Body of pancreas (tissue), 4 donors: ENCODE data around the gene TJP3. TPM values are rescaled to one million over a fixed set of nuclear protein-coding genes. Genes with fewer than 3 reads are reported as not detected.

ENCODE experiments used
- ATAC-seq: fragments of 150-250 bp; one replicate; pipeline ENCODE4 v1.9.1; 2016
- DNase-seq, 4 donors: peaks; one replicate each; pipeline ENCODE4 v3.0.0-alpha.2; 2019
- H3K27ac ChIP-seq, 4 donors: fragments of 200-600 bp; sonication (generic); 1 replicate in 3 of 4; 2 replicates in 1 of 4; pipeline versions ENCODE4 v1.5.1 to v1.6.1; 2016 to 2019; ENCODE audit warnings: mild to moderate bottlenecking in 1 of 4, mixed read lengths in 1 of 4, moderate library complexity in 1 of 4
- H3K27me3 ChIP-seq, 2 donors: fragments of 200-600 bp; sonication (generic); one replicate each; pipeline ENCODE4 v1.6.0; 2016; ENCODE audit warnings: mild to moderate bottlenecking in 1 of 2
- H3K36me3 ChIP-seq, 2 donors: fragments of 200-600 bp; sonication (generic); replicated peaks in 1 of 2; 2 replicates each; pipeline ENCODE4 v1.5.1; 2016; ENCODE audit warnings: low read depth in 2 of 2; ENCODE audit not compliant: insufficient read depth in 1 of 2
- H3K4me1 ChIP-seq: fragments of 200-600 bp; sonication (generic); one replicate; pipeline ENCODE4 v1.6.0; 2016
- H3K4me3 ChIP-seq, 2 donors: fragments of 200-600 bp; sonication (generic); 1 replicate in 1 of 2; 2 replicates in 1 of 2; pipeline ENCODE4 v1.5.1; 2016 to 2019
- H3K9me3 ChIP-seq, 3 donors: fragments of 200-600 bp; sonication (generic); 1 replicate in 2 of 3; 2 replicates in 1 of 3; pipeline ENCODE4 v1.5.1; 2016
- POLR2A ChIP-seq, 3 donors: fragments of 450-650 bp; IDR thresholded peaks; one replicate each; pipeline ENCODE4 v1.6.1; 2016; ENCODE audit warnings: antibody characterized with exemption in 3 of 3, mild to moderate bottlenecking in 2 of 3
- WGBS, 2 donors: methylation state at CpG; one replicate each; pipeline ENCODE4 v1.1.5; 2017; 5-methylcytosine and 5-hydroxymethylcytosine counted together
- intact Hi-C: fragments of 100-400 bp; cut with DNase I; formaldehyde crosslinking; loops from one replicate; pipeline ENCODE4 v1.15.1; 2023
- total RNA-seq, 2 donors: library from RNA; depleted of rRNA; stranded (reverse); fragments of >200 nt; gene quantifications; one replicate each; pipeline ENCODE4 v1.1.0, GENCODE V29; 2016
- TF ChIP-seq, protein P1 (sequence below), 7 experiments: fragments of 450-650 bp in 4 of 7; fragments of 200-600 bp in 3 of 7; sonication (generic) in 3 of 7; IDR thresholded peaks; one replicate each; pipeline ENCODE4 v1.5.1; 2016 to 2019; ENCODE audit warnings: antibody characterized with exemption in 7 of 7

The TJP3 gene
- total RNA-seq, 2 donors from 2014 or later: 15.8 to 21.4 TPM

DNA sequence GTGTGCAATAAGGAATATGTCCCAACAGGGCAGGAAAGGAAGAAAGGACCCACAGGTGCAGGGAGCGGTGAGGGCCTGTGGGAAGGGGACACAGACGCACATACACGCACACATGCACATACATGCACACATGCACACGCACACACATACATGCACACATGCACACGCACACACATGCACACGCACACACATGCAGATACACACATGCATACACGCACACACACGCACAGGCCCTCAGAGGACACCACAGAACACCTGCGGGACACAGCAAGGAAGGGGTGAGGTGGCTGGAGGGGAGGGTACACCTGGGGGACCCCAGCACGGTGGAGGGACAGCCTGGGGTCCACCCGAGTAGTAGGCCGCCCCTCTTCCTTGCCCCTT, 20.8 kb upstream of the TJP3 start:
- TF ChIP-seq, protein P1, sequence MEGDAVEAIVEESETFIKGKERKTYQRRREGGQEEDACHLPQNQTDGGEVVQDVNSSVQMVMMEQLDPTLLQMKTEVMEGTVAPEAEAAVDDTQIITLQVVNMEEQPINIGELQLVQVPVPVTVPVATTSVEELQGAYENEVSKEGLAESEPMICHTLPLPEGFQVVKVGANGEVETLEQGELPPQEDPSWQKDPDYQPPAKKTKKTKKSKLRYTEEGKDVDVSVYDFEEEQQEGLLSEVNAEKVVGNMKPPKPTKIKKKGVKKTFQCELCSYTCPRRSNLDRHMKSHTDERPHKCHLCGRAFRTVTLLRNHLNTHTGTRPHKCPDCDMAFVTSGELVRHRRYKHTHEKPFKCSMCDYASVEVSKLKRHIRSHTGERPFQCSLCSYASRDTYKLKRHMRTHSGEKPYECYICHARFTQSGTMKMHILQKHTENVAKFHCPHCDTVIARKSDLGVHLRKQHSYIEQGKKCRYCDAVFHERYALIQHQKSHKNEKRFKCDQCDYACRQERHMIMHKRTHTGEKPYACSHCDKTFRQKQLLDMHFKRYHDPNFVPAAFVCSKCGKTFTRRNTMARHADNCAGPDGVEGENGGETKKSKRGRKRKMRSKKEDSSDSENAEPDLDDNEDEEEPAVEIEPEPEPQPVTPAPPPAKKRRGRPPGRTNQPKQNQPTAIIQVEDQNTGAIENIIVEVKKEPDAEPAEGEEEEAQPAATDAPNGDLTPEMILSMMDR (IDR thresholded peaks at IDR 0.05): no peak
- TF ChIP-seq POLR2A (IDR thresholded peaks at IDR 0.05): no peak

DNA sequence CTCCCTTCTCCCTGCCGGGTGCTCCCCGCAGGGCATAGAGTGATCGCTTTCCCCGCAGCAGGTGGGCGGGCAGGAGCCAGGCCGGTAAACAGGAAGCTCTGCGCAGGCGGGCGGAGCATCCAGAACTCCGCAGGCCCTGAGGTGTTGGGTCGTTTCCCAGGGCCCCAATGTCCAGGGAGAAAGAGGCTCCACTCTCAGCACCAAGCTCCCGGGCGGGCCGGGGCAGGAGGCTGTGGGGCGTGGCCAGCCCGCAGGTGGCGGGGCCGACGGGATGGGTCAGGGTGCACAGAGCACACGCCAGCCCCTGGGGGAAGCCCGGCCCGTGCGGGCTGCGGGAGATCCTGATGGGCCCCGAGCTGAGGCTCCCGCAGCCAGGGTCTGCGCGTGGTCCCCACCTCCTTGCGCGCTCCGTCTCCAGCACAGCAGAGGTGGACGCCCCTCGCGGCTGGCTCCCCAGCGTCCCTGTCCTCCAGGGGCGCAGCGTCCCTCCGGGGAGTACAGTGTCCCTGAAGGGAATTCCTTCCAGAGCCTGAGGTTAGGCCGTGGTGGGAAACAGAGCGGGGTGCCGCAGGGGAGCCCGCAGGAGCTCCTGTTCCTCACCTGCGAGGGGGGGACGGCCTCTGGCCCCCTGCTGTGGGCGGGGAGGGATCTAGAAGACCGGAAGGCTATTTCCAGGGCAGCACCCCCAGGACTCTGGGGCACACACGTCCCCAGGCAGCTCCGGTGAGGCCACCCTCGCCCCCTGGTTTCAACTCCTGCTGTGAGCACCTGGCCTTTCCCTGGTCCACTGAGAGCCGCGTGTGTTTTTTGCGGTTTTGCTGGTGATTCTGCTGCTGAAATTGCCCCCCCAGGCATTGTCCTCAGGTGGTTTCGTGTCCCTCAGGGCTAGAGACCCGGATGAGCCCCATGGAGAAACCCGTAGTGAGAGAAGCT, 20.1 kb upstream of the TJP3 start:
- ATAC-seq (peak; percentile 50), DNase-seq (peak in 3 of 4 donors; percentile 49 to 62 (median 57))
- H3K36me3 ChIP-seq: no peaks in the 10 kb centered on the region
- intact Hi-C loops: no loop called here
- H3K4me1 ChIP-seq: peaks cover 26% of the 10 kb centered on the region
- TF ChIP-seq, protein P1 (IDR thresholded peaks at IDR 0.05): no peak
- peak in 1 of 3 donors; percentile 8 for TF ChIP-seq POLR2A (IDR thresholded peaks at IDR 0.05)
- 36 to 87% methylated on average over 8 to 55 of the region's 55 CpGs for WGBS, 2 donors
- no peaks in the 10 kb centered on the region for H3K27me3 ChIP-seq
- no peak overlapping the region for H3K4me3 ChIP-seq
- peaks cover 0 to 6% (median 0%) of the 10 kb centered on the region in 3 donors for H3K9me3 ChIP-seq
- peak overlapping the region in 3 of 4 donors; percentile 31 to 62 (median 59) for H3K27ac ChIP-seq

More for the DNA sequence above, 20.8 kb upstream of the TJP3 start:
- DNase-seq (no peak), ATAC-seq (no peak)
- intact Hi-C loops: no loop called here
- H3K36me3 ChIP-seq: no peaks in the 10 kb centered on the region
- peak overlapping the region in 3 of 4 donors; percentile 31 to 62 (median 59) for H3K27ac ChIP-seq
- no peak overlapping the region for H3K4me3 ChIP-seq
- peaks cover 26% of the 10 kb centered on the region for H3K4me1 ChIP-seq
- peaks cover 0 to 6% (median 0%) of the 10 kb centered on the region in 3 donors for H3K9me3 ChIP-seq
- H3K27me3 ChIP-seq: no peaks in the 10 kb centered on the region
- 68 to 80% methylated on average over 8 to 11 of the region's 12 CpGs for WGBS, 2 donors

DNA sequence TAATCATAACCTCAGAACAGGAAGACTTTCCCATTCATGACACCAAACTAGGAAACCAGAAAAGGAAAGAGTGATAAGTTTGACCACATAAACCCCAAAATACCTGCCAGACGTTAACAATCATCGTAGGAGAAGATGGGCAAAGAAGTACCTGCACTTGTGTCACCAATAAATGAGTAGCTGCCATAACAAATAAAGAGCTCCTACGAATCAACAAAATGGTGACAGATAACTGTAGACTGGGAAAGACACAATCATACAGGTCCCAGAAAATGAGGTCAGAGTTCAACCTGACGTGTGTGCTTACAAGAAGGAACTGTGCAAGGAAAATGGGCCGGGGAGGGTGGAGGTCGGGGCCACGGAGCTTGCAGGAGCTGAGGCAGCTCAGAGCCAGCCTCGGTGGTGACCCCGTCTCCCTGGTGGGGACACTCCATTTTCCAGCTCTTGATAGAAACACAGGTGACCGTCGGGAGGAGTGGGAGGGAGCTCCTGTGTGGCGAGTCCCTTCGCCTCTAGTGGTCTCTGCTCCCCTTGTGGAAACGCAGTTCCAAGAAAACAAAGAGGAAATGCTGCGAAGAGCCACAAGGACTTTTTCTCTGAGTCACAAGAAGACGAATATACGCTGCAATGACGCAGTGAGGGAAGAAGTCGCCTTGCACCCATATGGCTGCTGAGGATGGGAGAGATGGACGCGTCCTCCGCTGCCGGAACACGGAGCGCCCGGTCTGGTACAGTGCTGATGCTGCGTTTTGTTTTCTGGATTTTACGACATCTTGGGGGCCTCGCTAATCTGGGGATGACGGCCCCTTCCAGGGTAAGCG, 17.4 kb upstream of the TJP3 start:
- intact Hi-C loops: no loop called here
- ATAC-seq (no peak), DNase-seq (no peak)
- TF ChIP-seq, protein P1 (IDR thresholded peaks at IDR 0.05): no peak
- no peak for TF ChIP-seq POLR2A (IDR thresholded peaks at IDR 0.05)
- peaks cover 26% of the 10 kb centered on the region for H3K4me1 ChIP-seq
- H3K36me3 ChIP-seq: no peaks in the 10 kb centered on the region
- H3K27ac ChIP-seq: no peak overlapping the region
- H3K27me3 ChIP-seq: no peaks in the 10 kb centered on the region
- H3K4me3 ChIP-seq: no peak overlapping the region
- WGBS, 2 donors: 93 to 95% methylated on average over 31 of the region's 31 CpGs
- no peaks in the 10 kb centered on the region for H3K9me3 ChIP-seq

DNA sequence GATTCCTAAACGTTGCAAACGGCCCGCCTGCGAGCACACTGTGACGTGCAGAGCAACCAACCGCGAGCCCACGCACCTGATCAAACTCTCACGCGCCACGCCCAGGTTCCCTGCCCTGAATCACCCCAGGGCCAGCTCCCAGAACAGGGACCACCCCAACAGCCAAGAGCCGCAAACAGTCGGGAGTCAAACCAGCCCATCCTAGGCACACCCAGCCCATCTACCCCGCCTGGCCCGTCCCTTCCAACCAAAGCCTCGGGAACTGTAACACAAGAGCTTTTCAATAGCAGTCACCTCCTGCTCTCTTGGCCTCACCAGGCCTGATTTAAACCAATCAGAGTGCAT, 16.8 kb upstream of the TJP3 start:
- no peaks in the 10 kb centered on the region for H3K9me3 ChIP-seq
- H3K4me1 ChIP-seq: peaks cover 23% of the 10 kb centered on the region
- ATAC-seq: no peak
- TF ChIP-seq, protein P1 (IDR thresholded peaks at IDR 0.05): no peak
- TF ChIP-seq POLR2A (IDR thresholded peaks at IDR 0.05): no peak
- DNase-seq: no peak
- 88 to 89% methylated on average over 13 to 16 of the region's 16 CpGs for WGBS, 2 donors
- intact Hi-C loops: no loop called here
- H3K4me3 ChIP-seq: no peak overlapping the region
- H3K36me3 ChIP-seq: no peaks in the 10 kb centered on the region
- H3K27me3 ChIP-seq: no peaks in the 10 kb centered on the region
- no peak overlapping the region for H3K27ac ChIP-seq
